GM21786 (cell line): ENCODE results near the gene USP40.
A peak's percentile ranks its signal among the peaks of the same experiment; 100 is the strongest.

Source experiments
- ATAC-seq: cut with Tn5 transposase; IDR thresholded peaks from one replicate; pipeline ENCODE4 v1.9.1; 2021; ENCODE audit not compliant: unreplicated experiment

The USP40 gene

DNA sequence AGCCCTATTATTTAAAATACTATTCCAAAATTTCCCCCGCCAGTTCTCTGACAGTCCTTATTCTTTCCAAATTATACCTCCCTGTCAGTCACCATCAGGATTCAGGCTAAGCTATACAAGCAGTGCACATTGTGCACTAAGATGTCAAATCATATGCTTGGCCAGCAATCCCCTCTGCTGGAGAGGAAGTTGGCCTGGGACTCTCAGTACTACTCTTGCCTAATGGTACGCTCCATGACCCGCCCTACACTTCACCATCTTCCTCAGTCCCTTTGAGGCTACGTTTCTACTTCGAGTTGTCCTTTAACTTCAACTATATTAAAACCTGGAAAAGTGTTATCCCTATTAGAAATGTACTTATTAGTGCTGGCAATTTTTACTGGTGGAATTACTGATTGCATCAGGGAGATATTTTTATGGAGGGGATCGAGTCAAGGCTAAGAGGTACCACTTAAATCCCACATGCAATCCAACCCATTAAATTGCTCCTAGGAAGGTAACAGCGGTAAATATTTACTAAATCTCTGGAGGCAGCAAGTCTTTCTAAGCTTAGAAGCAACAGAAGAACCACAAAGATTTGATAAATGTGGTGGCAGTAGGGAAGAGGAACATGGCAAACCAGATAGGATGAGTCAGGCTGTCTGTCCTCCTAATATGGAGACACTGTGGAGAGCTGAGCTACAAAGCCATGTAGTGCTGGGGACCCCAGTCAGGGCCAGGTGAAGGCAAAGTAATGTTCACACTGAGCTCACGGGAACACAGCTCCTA is 2.7 kb downstream of the USP40 start:
- ATAC-seq, result no peak

DNA sequence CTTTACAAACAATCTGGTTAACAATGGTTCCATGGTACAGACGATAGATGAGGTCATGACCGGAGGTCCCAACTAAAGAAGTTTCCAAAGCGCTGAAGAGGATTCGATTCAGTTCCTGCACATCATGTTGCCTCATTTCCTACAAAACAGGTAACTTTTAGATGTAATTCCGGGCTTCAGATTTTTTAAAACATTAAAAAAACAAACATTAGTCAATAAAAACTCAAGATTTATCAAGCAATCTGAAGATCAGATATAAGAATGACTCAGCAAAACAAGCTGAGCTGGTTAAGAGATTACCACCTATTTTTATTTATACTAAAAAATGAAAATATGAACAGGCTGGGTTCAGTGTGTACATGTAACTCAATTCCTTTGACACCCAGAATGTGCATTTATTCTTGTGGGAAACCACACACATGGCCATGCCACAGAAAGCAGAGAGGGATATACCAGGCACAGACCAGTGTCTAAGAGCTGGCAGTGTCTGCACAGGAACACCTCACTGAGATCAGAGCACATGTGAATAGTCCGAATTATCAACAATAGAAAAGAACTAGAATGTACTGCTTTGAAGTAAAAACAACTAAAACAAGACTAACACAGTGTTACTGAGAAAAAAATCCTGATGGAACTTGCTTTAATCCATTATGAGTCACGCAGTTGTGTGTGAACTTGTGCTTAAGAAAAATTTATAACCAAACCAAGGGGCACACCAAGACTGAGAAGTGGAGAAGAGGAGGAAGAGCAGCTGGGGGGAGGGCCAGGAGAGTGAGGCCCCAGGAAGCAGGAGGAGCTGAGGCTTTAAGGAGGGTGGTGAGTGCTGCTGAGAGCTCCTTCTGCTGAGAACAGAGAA is 9.5 kb downstream of the USP40 start:
- ATAC-seq, result no peak

DNA sequence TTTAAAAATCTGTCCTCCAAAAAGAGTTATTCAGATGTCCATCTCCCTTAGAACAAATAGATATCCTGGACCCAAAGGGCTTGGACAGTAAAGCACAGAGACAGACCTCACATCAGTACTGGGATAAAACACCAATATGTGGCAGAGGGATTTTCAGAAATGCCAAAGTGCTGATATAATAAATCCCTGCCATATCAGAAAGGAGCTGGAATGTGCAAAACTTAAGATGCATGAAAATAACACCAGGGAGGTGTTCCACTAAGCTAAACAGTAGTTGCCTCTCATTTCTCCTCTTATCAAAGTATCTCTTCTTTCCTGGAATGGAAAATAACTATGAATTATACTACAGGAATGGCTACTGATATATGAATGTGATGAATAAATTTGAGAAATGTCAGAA is 13.2 kb downstream of the USP40 start:
- ATAC-seq, result no peak

DNA sequence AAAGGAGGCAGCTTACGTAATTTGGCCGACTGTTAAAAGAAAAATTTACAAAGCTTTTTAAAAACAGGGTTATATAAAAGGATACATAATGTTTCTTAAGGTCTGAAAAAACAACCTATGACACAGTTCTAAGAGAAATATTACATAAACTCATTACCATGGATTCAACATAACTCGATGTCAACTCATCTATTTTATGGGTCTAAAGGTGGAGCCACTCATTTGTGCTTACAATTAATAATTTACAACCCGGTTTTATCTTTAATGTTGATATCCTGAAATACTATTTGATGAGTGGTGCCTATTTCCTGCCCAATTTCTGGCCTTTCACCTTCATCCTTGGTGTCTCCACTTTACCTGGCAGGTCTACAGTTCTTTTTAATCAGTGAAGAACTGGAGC is 15.1 kb downstream of the USP40 start:
- ATAC-seq, result no peak

DNA sequence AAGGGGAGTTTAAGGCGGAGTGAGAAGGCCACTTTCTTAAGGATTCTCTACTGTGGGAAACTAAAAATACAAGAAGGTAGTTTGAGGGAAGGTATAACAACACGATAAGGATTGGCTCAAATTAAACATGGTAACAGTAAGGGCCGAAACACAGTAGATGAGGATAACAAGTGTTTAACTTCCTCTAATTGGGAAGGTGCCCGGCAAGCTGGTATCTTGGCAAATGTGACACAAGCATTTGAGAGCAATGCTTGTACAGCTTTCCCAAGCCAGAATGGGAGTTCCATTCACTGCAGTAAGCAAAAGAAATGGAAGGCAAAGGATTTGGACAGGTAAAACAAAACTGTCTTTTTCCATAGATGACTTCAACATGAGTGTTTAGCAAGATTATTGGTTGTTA is 19.8 kb downstream of the USP40 start:
- ATAC-seq, result no peak

DNA sequence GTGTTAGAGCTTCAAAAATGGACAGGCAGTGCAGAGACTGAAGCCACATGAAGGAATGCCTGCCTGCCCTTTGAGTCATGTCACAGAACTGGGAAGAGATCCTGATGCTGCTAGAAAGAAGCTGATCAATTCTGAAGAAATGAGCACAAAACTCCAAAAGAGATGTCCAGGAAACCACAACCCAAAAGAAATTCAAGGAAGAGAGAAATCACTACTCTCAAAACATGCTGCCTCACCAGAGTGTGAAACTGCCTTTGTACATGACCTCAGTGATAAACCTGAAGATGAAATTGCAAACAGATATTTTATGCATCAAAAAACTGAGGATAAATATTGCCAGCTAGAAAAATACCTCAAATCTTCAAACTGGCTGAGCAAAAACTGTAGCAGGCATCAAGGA is 20.5 kb downstream of the USP40 start:
- ATAC-seq, result no peak

DNA sequence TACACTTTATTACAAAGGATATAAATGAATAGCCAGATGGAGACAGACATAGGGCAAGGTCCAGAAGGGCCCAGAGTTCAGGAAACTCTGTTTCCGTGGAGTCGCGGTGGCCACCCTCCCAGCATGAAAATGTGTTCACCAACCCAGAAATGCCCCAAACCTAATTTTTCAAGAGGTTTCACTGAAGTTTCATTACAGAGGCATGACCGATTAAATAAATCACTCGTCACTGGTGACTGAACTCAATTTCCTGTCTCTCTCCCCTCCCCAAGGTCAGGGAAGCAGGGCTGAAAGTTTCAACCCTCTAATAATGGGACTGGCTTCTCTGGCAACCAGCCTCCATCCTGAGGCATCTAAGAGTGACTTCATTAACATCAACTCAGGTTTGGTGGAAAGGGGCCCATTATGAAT is 22.4 kb downstream of the USP40 start:
- no peak for ATAC-seq

DNA sequence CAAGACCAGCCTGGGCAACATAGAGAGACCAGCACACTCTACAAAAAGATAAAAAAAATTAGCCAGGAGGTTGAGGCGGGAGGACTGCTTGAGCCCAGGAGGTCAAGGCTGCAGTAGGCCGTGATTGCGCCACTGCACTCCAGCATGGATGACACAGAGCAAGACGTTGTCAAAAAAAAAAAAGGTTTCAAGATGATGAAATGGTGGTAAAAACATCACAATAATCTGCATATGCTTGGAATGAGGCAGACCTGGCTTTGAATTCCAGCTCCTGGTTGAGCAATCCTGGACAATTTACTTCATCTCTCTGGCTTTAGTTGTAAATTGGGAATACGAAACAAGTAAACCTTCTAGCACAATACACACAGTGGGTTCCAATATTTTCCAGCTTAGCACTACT is 24.1 kb downstream of the USP40 start:
- no peak for ATAC-seq

DNA sequence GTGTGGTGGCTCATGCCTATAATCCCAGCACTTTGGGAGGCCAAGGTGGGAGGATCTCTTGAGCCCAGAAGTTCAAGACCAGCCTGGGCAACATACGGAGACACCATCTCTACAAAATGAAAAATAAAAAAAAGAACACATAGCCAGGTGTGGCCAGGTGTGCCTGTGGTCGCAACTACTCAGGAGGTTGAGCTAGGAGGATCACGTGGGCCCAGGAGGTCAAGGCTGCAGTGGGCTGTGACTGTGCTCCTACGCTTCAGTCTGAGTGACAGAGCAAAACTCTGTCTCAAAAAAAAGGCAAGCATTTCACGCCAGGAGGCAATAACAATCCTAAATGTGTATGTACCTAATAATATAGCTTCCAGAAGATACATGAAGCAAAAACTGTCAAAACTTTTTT is 27.8 kb downstream of the USP40 start:
- no peak for ATAC-seq

DNA sequence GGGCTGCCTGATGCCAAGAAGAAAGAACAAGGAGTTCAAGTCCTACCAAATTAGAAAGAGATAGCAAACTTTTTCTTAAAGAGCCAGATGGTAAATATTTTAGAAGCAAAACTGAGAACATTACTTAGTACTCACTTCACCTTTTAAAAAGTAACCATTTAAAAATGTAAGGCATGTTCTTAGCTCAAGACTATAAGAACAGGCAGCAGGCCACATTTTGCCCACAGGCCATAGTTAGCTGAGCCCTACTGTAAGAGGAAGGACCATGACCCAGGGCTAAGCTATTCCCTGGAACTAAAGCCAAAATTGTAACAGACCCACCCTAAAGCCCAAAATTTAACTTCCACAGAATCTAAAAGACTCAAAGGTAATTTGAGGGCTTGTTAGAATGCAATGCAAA is 31.3 kb downstream of the USP40 start:
- no peak for ATAC-seq

DNA sequence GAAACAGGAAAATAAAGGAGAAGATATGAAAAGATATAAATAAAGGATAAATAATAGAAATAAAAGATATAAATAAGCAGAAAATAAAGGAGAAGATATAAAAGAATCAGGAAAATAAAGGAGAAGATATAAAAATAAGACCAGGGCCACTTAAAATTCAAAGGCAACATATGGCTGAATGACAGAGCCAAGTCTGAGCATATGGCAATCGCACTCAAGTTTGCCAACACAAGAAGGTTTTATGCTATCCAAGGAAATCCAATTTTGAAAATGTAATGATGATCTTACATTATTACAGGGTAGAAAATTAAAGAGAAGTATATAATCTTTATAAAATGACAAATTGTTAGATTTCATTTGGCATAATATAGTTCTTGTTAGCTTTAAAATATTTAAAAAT is 33.6 kb downstream of the USP40 start:
- ATAC-seq, result no peak

DNA sequence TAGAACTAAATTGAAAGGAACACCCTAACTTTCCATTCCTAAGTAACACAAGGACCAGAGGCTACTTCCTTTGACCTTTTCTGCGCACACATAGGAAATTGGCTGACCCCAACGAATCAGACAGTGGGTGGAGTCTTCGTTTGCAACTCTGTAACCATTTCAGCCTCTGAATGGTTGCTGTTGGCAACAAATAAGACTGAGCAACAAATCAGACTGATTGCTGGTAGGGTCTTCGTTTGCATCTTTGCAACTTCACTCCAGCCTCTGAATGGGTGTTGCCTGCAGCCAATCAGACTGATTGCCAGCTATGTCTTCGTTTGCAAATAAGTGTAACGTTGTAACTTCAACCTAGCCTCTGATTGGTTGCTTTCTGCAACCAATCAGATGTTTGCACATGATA is 34.6 kb downstream of the USP40 start:
- ATAC-seq, result no peak

DNA sequence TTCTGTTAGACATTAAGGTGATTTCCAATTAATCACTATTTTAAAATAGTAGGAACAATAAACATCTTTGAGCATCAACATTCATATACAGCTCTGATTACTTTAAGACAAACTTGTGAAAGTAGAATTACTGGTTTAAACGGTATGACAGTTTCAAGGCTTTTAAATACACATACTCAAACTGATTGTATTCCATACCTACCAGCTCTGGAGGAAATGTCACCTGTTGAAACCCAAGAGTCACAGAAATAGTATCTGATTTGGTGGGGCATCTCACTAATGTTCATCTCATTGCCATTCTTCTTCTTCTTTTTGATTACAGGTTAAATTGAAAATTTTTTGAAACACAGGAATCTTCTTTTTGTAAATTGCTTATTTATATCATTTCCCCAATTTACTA is 36.2 kb downstream of the USP40 start:
- no peak for ATAC-seq

DNA sequence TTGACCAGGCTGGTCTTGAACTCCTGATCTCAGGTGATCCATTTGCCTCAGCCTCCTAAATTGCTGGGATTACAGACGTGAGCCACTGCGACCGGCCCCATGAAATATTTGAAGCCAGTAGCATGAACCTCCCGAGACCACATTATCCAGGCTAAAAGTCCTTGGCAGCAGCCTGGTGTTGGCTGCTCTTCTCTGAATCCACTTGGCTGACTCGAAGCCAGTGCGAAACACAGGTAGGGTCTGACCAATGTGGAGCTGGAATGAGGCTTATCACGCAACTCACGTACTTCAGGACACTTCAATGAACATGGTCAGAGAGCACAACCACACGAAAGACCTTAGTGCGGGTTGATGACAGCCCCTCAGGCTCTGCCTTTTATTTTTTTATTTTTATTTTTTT is 38.4 kb downstream of the USP40 start:
- no peak for ATAC-seq

DNA sequence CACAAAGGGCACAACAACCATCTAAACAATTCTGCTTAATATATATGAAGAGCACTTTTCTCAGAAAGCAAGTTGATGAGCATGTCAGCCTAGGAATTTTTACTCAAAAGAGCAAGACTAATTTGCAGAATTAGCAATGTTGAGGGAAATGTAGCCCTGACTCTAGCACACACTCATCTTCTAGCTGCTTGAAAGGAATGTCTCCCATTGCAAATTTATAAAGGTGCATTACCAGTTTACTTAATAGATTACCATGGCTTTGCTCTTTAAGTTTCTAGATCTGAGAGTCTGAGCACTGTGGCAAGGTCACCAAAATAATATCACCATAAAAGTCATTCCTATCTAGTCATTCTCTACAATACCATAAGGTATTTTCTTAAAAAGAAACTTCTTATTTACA is 40.8 kb downstream of the USP40 start:
- no peak for ATAC-seq

DNA sequence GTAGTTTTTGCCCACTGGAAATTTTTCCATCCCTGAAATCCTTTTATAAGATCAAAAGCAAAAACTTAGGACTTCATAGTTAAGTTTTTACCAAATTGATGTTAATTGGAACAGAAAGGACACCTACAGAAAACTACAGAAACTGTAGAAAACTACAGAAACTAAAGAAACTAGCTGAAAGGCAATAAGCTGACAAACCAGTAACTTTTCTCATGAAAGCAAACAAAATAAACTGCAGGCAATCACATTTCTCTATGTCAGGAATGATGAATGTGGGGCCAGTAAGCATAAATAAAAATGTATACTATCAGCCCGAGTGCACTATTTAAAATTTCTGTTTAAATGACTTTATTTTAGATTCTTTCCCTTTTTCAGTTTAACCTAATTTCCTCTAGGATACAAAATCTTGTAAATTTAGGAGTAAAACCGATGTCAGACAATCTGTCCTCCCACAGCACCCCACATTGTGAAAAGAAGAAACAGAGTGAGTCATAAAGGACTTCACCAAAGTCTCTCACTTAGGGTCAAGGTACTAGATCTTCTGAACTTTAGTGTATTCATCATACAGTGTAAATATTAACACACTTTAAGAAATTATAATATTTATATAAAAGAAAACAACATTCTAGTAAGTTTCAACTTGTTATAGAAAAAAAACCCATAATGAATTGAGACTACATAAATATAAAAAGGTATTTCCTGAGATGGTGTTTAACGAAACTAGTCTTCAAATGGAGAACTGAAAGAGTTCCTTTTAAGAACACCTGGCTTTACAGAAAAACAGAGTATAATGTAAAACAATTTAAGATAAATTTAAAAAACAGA is 46.6 kb downstream of the USP40 start:
- ATAC-seq, result peak; percentile 96

DNA sequence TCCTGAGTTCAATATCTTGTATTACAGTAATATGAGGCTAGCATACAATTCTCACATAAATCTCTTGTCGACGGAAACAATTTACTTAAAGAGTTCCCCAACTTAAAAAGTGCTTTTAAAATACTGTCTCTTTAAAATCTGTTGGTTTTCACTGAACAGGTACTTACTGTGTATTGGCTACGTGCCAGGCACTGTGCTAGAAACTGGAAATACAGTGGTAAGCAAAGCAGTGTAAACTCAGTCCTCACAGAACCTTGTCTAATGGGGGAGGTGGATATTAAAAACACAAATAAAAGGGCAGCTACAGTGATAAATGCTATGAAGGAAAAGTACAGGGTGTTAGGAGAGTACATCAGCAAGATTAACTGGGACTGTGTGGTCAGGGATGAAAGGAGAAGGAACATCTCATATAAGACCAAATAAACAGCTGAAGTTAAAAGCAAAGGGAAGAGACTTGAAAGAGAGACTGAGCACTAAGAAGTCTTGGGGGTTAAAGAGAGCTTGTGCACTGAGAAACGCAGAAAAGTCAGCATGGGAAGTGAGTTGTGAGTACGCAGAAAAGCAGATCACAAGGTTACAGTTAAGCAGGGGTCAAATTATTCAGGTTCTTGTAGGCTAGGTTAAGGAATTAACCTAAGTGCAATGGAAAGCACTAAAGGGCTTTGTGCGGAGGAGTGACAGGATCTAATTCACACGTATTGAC is 52.5 kb downstream of the USP40 start:
- no peak for ATAC-seq

DNA sequence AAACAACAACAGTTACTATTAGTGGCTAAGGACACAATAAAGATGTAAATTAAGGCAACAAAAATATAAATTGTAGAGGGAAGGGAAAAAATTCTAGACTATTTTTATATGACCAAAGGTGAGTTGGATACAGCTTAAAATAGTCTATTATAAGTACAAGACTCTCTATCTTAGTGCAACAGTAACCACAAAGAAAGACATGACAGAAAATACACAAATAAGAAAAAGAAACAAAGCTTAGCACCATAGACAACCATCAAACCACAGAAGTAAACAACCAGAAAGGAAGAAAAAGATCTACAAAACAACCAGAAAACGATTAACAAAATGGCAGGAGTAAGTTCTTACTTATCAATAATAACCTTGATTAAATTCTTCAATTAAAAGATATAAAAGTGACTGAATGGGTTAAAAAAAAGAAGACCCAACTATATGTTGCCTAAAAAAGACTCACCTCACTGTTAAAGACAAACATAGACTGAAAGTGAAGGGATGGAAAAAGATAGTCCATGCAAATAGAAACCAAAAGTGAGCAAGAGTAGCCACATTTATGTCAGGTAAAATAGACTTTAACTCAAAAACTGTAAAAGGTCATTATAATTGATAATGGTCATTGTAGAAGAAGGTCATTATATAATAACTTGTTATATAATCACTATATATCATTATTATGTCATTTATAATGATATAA is 62.5 kb downstream of the USP40 start:
- ATAC-seq, result no peak

DNA sequence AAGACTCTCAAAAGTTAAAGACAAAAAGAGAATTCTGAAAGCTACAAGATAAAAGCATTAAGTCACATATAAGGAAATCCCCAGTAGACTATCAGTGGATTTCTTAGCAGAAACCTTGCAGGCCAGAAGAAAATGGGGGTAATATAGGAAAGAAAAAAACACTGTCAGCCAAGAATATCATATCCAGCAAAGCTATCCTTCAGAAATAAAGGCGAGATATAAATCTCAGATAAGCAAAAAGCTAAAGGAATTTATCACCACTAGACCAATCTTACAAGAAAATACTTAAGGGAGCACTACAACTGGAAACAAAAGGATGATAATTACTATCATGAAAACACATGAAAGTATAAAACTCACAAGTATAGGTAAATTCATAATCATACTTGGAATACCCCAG is 63.1 kb downstream of the USP40 start:
- ATAC-seq, result no peak
